PC-3 (cell line): ENCODE measurements around the gene CD2AP. TPM values are rescaled to one million over a fixed set of nuclear protein-coding genes. Genes with fewer than 3 reads are reported as not detected.

Source experiments
- ATAC-seq: fragments of 200-7000 bp; cut with Tn5 transposase; 2 replicates; pipeline ENCODE4 v1.9.1; 2020; ENCODE audit warnings: mild to moderate bottlenecking, moderate library complexity
- BruUV-seq: library from RNA; stranded (reverse); fragments of 400-500 nt; replicated peaks from 2 replicates; lab custom pipeline; 2021; lab: Mats Ljungman, UMichigan
- CTCF ChIA-PET: fragments of 300-600 bp; sonication (Branson Sonifier 250); formaldehyde crosslinking; loops from one replicate; lab custom pipeline; 2022; ENCODE audit warnings: antibody characterized with exemption; lab: Charles Lee
- POLR2A ChIA-PET: fragments of 300-600 bp; sonication (Branson Sonifier 250); formaldehyde crosslinking; loops from one replicate; lab custom pipeline; 2022; ENCODE audit warnings: antibody characterized with exemption; ENCODE audit not compliant: unreplicated experiment; lab: Charles Lee
- DNase-seq: peaks from one replicate; pipeline ENCODE4 v3.0.0-alpha.2; 2015
- H2AFZ ChIP-seq: fragments of 300-600 bp; sonication (generic); 2 replicates; pipeline ENCODE4 v1.6.0; 2016; ENCODE audit warnings: antibody characterized with exemption, low read length
- H3F3A ChIP-seq: fragments of 300-600 bp; sonication (generic); one replicate; pipeline ENCODE4 v1.6.0; 2017; ENCODE audit warnings: antibody characterized with exemption, low read length, control low read depth, mild to moderate bottlenecking; ENCODE audit not compliant: unreplicated experiment
- H3K27ac ChIP-seq: fragments of 300-600 bp; sonication (generic); 2 replicates; pipeline ENCODE4 v1.5.1; 2016; ENCODE audit warnings: mild to moderate bottlenecking, low read length
- H3K27me3 ChIP-seq: fragments of 300-600 bp; sonication (generic); 2 replicates; pipeline ENCODE4 v1.6.1; 2016; ENCODE audit warnings: low read length, mixed read lengths
- H3K36me3 ChIP-seq: fragments of 300-600 bp; sonication (generic); 2 replicates; pipeline ENCODE4 v1.6.1; 2016; ENCODE audit warnings: low read depth, mixed run types, low read length, mixed read lengths
- H3K4me1 ChIP-seq: fragments of 300-600 bp; sonication (generic); 2 replicates; pipeline ENCODE4 v1.5.1; 2016; ENCODE audit warnings: low read length; ENCODE audit not compliant: insufficient read depth
- H3K4me2 ChIP-seq: fragments of 300-600 bp; sonication (generic); 2 replicates; pipeline ENCODE4 v1.6.0; 2016; ENCODE audit warnings: low read length
- H3K4me3 ChIP-seq: fragments of 300-600 bp; sonication (generic); 2 replicates; pipeline ENCODE4 v1.5.1; 2016; ENCODE audit warnings: mild to moderate bottlenecking, low read length, mixed read lengths
- H3K79me2 ChIP-seq: fragments of 300-600 bp; sonication (generic); 2 replicates; pipeline ENCODE4 v1.6.1; 2017; ENCODE audit warnings: low read length, mixed read lengths
- H3K9ac ChIP-seq: fragments of 300-600 bp; sonication (generic); 2 replicates; pipeline ENCODE4 v1.6.0; 2016; ENCODE audit warnings: mild to moderate bottlenecking, low read length
- H3K9me2 ChIP-seq: fragments of 300-600 bp; sonication (generic); replicated peaks from 2 replicates; pipeline ENCODE4 v1.6.1; 2016; ENCODE audit warnings: mixed run types, low read length, mixed read lengths
- H3K9me3 ChIP-seq: fragments of 300-600 bp; sonication (generic); 2 replicates; pipeline ENCODE4 v1.6.1; 2016; ENCODE audit warnings: low read length, mixed read lengths
- H4K20me1 ChIP-seq: fragments of 300-600 bp; sonication (generic); 2 replicates; pipeline ENCODE4 v1.6.1; 2016; ENCODE audit warnings: low read length, mixed read lengths
- CTCF ChIP-seq: fragments of 300-600 bp; sonication (generic); conservative IDR thresholded peaks from 2 replicates; pipeline ENCODE4 v1.5.1; 2017; ENCODE audit warnings: antibody characterized with exemption, low read depth, mild to moderate bottlenecking, low read length
- EZH2 ChIP-seq: fragments of 300-600 bp; sonication (generic); IDR thresholded peaks from one replicate; pipeline ENCODE4 v1.6.1; 2017; ENCODE audit warnings: antibody characterized with exemption, mild to moderate bottlenecking, low read length; ENCODE audit not compliant: unreplicated experiment
- EZH2phosphoT487 ChIP-seq: fragments of 300-600 bp; sonication (generic); IDR thresholded peaks from 2 replicates; pipeline ENCODE4 v1.6.1; 2018; ENCODE audit warnings: mild to moderate bottlenecking, antibody characterized with exemption, low read length, borderline replicate concordance
- intact Hi-C: fragments of 100-400 bp; cut with micrococcal nuclease; formaldehyde crosslinking; loops from 2 replicates; pipeline ENCODE4 v1.9.0; 2023
- total RNA-seq: library from RNA; depleted of rRNA; stranded (reverse); fragments of >200 nt; gene quantifications from 2 replicates; pipeline ENCODE4 v1.2.3, GENCODE V29; 2014

CD2AP gene
- total RNA-seq, 1 experiment from 2014 or later = 16.2 TPM

GRCh38 chr6:47435254-47435612 is 42.4 kb upstream of the CD2AP start:
- Histone ChIP-seq H3K4me1 (no peaks in the 10 kb centered on the region), H3K4me3 (no peak overlapping the region), H3K4me2 (no peak overlapping the region), H3K9me2 (no peaks in the 10 kb centered on the region), H3K79me2 (no peaks in the 10 kb centered on the region), H3F3A (no peaks in the 10 kb centered on the region), H3K36me3 (no peaks in the 10 kb centered on the region), H3K9ac (no peak overlapping the region), H3K27ac (no peak overlapping the region), H3K27me3 (no peaks in the 10 kb centered on the region), H4K20me1 (no peaks in the 10 kb centered on the region), H2AFZ (no peak overlapping the region), H3K9me3 (no peaks in the 10 kb centered on the region)
- DNase-seq (no peak), ATAC-seq (no peak)
- intact Hi-C loops = no loop called here
- BruUV-seq = no TSS peak
- CTCF ChIA-PET = no interaction called here
- POLR2A ChIA-PET = no interaction called here
- TF ChIP-seq EZH2phosphoT487 (no peak), CTCF (no peak), EZH2 (no peak)

DNA sequence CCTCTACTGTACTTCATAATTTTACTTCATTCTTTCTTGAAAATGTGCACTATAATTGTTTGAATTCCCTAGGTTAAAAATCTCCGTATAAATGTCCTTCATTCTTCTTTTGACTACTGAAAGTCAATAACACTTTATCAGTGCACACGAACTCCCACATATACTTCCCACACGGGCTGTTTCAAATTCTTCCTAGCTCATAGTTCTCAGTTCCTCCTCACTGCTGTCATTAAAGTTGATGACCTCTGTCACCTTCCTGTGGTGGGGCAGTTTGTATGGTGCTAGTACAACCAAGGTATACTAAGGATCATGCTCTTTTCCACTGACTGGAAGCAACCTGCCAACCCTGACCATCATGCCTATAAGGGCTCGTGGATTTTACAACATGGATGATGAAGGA is 40.0 kb upstream of the CD2AP start:
- H3K36me3 ChIP-seq = no peaks in the 10 kb centered on the region
- no peak for TF ChIP-seq EZH2phosphoT487
- no peak for TF ChIP-seq CTCF
- TF ChIP-seq EZH2 = no peak
- BruUV-seq = no TSS peak
- ChIA-PET POLR2A (no interaction called here), CTCF (no interaction called here)
- H3K27me3 ChIP-seq = no peaks in the 10 kb centered on the region
- H3K9me2 ChIP-seq = no peaks in the 10 kb centered on the region
- no peak overlapping the region for H3K4me2 ChIP-seq
- no peak for ATAC-seq
- intact Hi-C loops = no loop called here
- H3K27ac ChIP-seq = no peak overlapping the region
- no peaks in the 10 kb centered on the region for H3K79me2 ChIP-seq
- no peaks in the 10 kb centered on the region for H4K20me1 ChIP-seq
- H3K4me3 ChIP-seq = no peak overlapping the region
- no peaks in the 10 kb centered on the region for H3K9me3 ChIP-seq
- H2AFZ ChIP-seq = no peak overlapping the region
- no peaks in the 10 kb centered on the region for H3K4me1 ChIP-seq
- DNase-seq = no peak
- no peaks in the 10 kb centered on the region for H3F3A ChIP-seq
- no peak overlapping the region for H3K9ac ChIP-seq

GRCh38 chr6:47438481-47439347 is 38.9 kb upstream of the CD2AP start:
- Histone ChIP-seq H3F3A (no peaks in the 10 kb centered on the region), H2AFZ (no peak overlapping the region), H3K27ac (no peak overlapping the region), H3K79me2 (no peaks in the 10 kb centered on the region), H3K9me2 (no peaks in the 10 kb centered on the region), H3K9me3 (no peaks in the 10 kb centered on the region), H3K4me3 (no peak overlapping the region), H4K20me1 (no peaks in the 10 kb centered on the region), H3K9ac (no peak overlapping the region), H3K27me3 (no peaks in the 10 kb centered on the region), H3K4me2 (no peak overlapping the region), H3K4me1 (no peaks in the 10 kb centered on the region), H3K36me3 (no peaks in the 10 kb centered on the region)
- DNase-seq (no peak), ATAC-seq (no peak)
- ChIA-PET CTCF (no interaction called here), POLR2A (no interaction called here)
- BruUV-seq = no TSS peak
- TF ChIP-seq CTCF = no peak
- TF ChIP-seq EZH2phosphoT487 = no peak
- no peak for TF ChIP-seq EZH2
- intact Hi-C loops = no loop called here
